ENCODE measurements around the gene VASH2. TPM values are rescaled to one million over a fixed set of nuclear protein-coding genes. Genes with fewer than 3 reads are reported as not detected.

The VASH2 gene
- total and polyA plus RNA-seq, 2 of the 4 experiments (the other 2 are of a cell fraction), result 0.90 to 1.2 TPM

GRCh38 chr1:212974711-212975110 is 24.4 kb downstream of the VASH2 start:
- H3K27me3 ChIP-seq (ENCODE audit: control insufficient read depth, insufficient read depth, low read length), result no peaks in the 10 kb centered on the region
- no peak overlapping the region for H2BK5ac ChIP-seq (ENCODE audit: low read depth, low read length, poor library complexity, severe bottlenecking)
- H3K4me3 ChIP-seq (ENCODE audit: insufficient read depth, low read depth, low read length), result no peak overlapping the region
- dilution Hi-C loops (cut with HindIII; ENCODE audit: low sequenced_read_pairs, unreplicated experiment) (no loop called here), in situ Hi-C loops (cut with MboI; ENCODE audit: low sequenced_read_pairs) (loop anchor here (25.0 kb wide), 1 partner anchor 312 kb away; no protein-coding TSS in a partner anchor), intact Hi-C loops (cut with micrococcal nuclease) (no loop called here)
- H3K79me1 ChIP-seq (ENCODE audit: low read depth in 1 of 2, low read length in 2 of 2), result no peaks in the 10 kb centered on the region
- H4K91ac ChIP-seq (ENCODE audit: insufficient read depth, low read depth, low read length), result no peak overlapping the region
- CTCF ChIA-PET, result no interaction called here
- H3K4me2 ChIP-seq (ENCODE audit: low read depth, low read length), result no peak overlapping the region
- no peak overlapping the region for H2BK20ac ChIP-seq (ENCODE audit: low read depth, low read length)
- no TSS peak for BruUV-seq (replicated peaks)
- no CpG with 5 or more reads among the region's 6 CpGs for WGBS, 2 experiments (ENCODE audit: extremely low coverage in 2 of 2, insufficient read length in 1 of 2)
- H4K8ac ChIP-seq (ENCODE audit: low read depth in 2 of 2, low read length in 2 of 2), result no peak overlapping the region
- H4K20me1 ChIP-seq (ENCODE audit: insufficient read depth, low read length), result no peaks in the 10 kb centered on the region
- no peaks in the 10 kb centered on the region; the same call in 1 of the 2 replicates for H3K4me1 ChIP-seq (ENCODE audit: control insufficient read depth, insufficient read depth, low read length)
- H3K23ac ChIP-seq (ENCODE audit: low read depth, low read length), result no peak overlapping the region
- no peaks in the 10 kb centered on the region for H3K9me3 ChIP-seq (ENCODE audit: control insufficient read depth, insufficient read depth, low read length)
- H2AK5ac ChIP-seq (ENCODE audit: low read depth, low read length), result no peak overlapping the region
- no peak overlapping the region for H2BK120ac ChIP-seq (ENCODE audit: low read depth, low read length)
- no peak overlapping the region for H3K27ac ChIP-seq (ENCODE audit: insufficient read depth, low read length)
- no peak overlapping the region for H3K14ac ChIP-seq (replicated peaks; ENCODE audit: low read depth, low read length)
- H2BK15ac ChIP-seq (ENCODE audit: low read depth, low read length), result no peak overlapping the region
- H3K56ac ChIP-seq (ENCODE audit: extremely low read depth, insufficient read depth, low read length), result no peak overlapping the region
- H2AK9ac ChIP-seq (replicated peaks; ENCODE audit: low read depth, low read length, poor library complexity), result no peak overlapping the region
- no peak overlapping the region for H3K4ac ChIP-seq (ENCODE audit: low read depth, low read length)
- H4K5ac ChIP-seq (ENCODE audit: low read depth, low read length), result no peak overlapping the region
- no peaks in the 10 kb centered on the region for H3K9me1 ChIP-seq (ENCODE audit: insufficient read depth, low read length)
- TF ChIP-seq USF2 (IDR thresholded peaks at IDR 0.05; ENCODE audit: low read depth, low read length) (no peak), CTCF (conservative IDR thresholded peaks at IDR 0.05; ENCODE audit: low read depth, low read length) (no peak), NFE2L2 (IDR thresholded peaks at IDR 0.05; ENCODE audit: low read depth, low read length) (no peak), POLR2A (IDR thresholded peaks at IDR 0.05; ENCODE audit: low read depth, low read length) (no peak), ELK1 (IDR thresholded peaks at IDR 0.05; ENCODE audit: borderline replicate concordance, low read depth, low read length) (no peak), SMC3 (IDR thresholded peaks at IDR 0.05; ENCODE audit: low read depth, low read length) (no peak), RCOR1 (IDR thresholded peaks at IDR 0.05; ENCODE audit: insufficient replicate concordance, low read length) (no peak), RFX5 (IDR thresholded peaks at IDR 0.05; ENCODE audit: low read depth, low read length) (no peak), BHLHE40 (IDR thresholded peaks at IDR 0.05; ENCODE audit: low read depth, low read length) (no peak), RAD21 (IDR thresholded peaks at IDR 0.05; ENCODE audit: low read length) (no peak), MAFK (IDR thresholded peaks at IDR 0.05; ENCODE audit: low read depth, low read length) (no peak), MXI1 (IDR thresholded peaks at IDR 0.05; ENCODE audit: borderline replicate concordance, low read depth, low read length) (no peak), FOS (IDR thresholded peaks at IDR 0.05; ENCODE audit: low read depth, low read length) (no peak), CEBPB (IDR thresholded peaks at IDR 0.05; ENCODE audit: low read depth, low read length) (no peak)
- no peak for DNase-seq
- POLR2A ChIA-PET (ENCODE audit: unreplicated experiment), result no interaction called here
- no peak for ATAC-seq (ENCODE audit: low read depth)
- H3K36me3 ChIP-seq (ENCODE audit: control insufficient read depth, insufficient read depth, low read length), result peaks cover 21% of the 10 kb centered on the region
- H3K9ac ChIP-seq (ENCODE audit: low read depth, low read length), result no peak overlapping the region
- H2AFZ ChIP-seq (replicated peaks; ENCODE audit: low read length, poor library complexity), result no peak overlapping the region
- no peak overlapping the region for H3K18ac ChIP-seq (ENCODE audit: low read depth, low read length)
